Measurements from ENCODE around the gene BRPF3.

Gene BRPF3

GRCh38 chr6:36272234-36272633 lies 75.7 kb downstream of the BRPF3 start:
- DNase-seq, result no peak

- no peak for DNase-seq
Observed at GRCh38 chr6:36273067-36273466, 76.5 kb downstream of the BRPF3 start.

GRCh38 chr6:36273802-36274514 lies 77.4 kb downstream of the BRPF3 start:
- DNase-seq, result no peak

- DNase-seq, result no peak
Observed at GRCh38 chr6:36276581-36277536, 80.3 kb downstream of the BRPF3 start.

GRCh38 chr6:36277946-36278470 lies 81.5 kb downstream of the BRPF3 start:
- DNase-seq, result peak; percentile 27

GRCh38 chr6:36280467-36280866 lies 83.9 kb downstream of the BRPF3 start:
- DNase-seq, result peak; percentile 30

- no peak for DNase-seq
Observed at GRCh38 chr6:36280983-36281382, 84.4 kb downstream of the BRPF3 start.
